Measurements from ENCODE around the gene PIGW.

DNA sequence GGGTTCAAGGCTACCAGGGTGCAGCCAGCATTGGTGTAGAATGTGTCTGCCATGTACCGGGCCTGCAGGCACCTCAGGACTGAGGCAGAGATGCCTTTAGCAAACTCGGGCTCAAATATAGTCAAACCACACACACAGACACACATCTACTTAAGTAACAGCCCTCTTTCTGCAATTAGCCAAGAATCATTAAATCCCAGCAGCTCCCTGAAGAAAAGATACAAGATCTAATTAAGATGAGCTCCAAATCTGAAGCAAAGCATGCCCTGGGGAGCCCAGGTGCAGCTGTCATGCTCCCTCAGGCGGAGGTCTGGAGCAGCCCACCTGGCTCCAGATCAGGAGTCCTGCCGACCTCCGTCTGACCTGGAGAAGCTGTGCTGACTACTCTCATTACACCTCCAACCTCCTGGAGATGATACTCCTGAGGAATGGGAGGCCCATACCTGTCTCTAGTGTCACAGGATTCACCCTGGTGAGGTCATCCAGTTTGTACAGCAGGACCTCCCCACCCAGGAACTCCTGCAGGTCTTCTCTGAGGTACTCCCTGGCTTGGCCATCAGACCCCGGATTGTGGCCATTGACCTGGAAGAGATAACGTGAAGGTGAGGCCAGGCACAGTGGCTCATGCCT, 7.1 kb upstream of the PIGW start:
- TF ChIP-seq, protein P1, sequence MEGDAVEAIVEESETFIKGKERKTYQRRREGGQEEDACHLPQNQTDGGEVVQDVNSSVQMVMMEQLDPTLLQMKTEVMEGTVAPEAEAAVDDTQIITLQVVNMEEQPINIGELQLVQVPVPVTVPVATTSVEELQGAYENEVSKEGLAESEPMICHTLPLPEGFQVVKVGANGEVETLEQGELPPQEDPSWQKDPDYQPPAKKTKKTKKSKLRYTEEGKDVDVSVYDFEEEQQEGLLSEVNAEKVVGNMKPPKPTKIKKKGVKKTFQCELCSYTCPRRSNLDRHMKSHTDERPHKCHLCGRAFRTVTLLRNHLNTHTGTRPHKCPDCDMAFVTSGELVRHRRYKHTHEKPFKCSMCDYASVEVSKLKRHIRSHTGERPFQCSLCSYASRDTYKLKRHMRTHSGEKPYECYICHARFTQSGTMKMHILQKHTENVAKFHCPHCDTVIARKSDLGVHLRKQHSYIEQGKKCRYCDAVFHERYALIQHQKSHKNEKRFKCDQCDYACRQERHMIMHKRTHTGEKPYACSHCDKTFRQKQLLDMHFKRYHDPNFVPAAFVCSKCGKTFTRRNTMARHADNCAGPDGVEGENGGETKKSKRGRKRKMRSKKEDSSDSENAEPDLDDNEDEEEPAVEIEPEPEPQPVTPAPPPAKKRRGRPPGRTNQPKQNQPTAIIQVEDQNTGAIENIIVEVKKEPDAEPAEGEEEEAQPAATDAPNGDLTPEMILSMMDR (IDR thresholded peaks at IDR 0.05), result no peak
- TF ChIP-seq POLR2A (IDR thresholded peaks at IDR 0.05), result no peak
